Measurements from ENCODE around the gene MYO6.

- TF ChIP-seq TAF1 (IDR thresholded peaks at IDR 0.05; ENCODE audit: low read depth) (no peak), CEBPB (IDR thresholded peaks at IDR 0.05) (no peak), TCF12 (IDR thresholded peaks at IDR 0.05; ENCODE audit: low read depth) (no peak), CREB1 (IDR thresholded peaks at IDR 0.05; ENCODE audit: low read depth) (no peak), YY1 (IDR thresholded peaks at IDR 0.05; ENCODE audit: low read depth) (no peak), EGR1 (IDR thresholded peaks at IDR 0.05) (no peak)
These were observed 188.8 kb downstream of the MYO6 start for GRCh38 chr6:75937846-75938245.

Data from Ishikawa (cell line).